GM12875 (cell line): ENCODE results near the gene SWI5.
A peak's percentile ranks its signal among the peaks of the same experiment; 100 is the strongest.

Source experiments
- H3K4me3 ChIP-seq: one replicate; pipeline ENCODE4 v1.5.1; 2011; ENCODE audit warnings: low read depth, low read length, control low read depth
- TF ChIP-seq, protein P1 (sequence below): IDR thresholded peaks from 2 replicates; pipeline ENCODE4 v1.5.1; 2011; ENCODE audit warnings: low read depth, mild to moderate bottlenecking, control low read depth, inconsistent platforms, low read length, moderate library complexity, borderline replicate concordance; ENCODE audit not compliant: insufficient read depth

Gene SWI5

GRCh38 chr9:128310461-128310860, 34.4 kb downstream of the SWI5 start:
- TF ChIP-seq, protein P1, sequence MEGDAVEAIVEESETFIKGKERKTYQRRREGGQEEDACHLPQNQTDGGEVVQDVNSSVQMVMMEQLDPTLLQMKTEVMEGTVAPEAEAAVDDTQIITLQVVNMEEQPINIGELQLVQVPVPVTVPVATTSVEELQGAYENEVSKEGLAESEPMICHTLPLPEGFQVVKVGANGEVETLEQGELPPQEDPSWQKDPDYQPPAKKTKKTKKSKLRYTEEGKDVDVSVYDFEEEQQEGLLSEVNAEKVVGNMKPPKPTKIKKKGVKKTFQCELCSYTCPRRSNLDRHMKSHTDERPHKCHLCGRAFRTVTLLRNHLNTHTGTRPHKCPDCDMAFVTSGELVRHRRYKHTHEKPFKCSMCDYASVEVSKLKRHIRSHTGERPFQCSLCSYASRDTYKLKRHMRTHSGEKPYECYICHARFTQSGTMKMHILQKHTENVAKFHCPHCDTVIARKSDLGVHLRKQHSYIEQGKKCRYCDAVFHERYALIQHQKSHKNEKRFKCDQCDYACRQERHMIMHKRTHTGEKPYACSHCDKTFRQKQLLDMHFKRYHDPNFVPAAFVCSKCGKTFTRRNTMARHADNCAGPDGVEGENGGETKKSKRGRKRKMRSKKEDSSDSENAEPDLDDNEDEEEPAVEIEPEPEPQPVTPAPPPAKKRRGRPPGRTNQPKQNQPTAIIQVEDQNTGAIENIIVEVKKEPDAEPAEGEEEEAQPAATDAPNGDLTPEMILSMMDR = no peak
- no peak overlapping the region for H3K4me3 ChIP-seq

GRCh38 chr9:128314697-128315096, 38.6 kb downstream of the SWI5 start:
- H3K4me3 ChIP-seq = no peak overlapping the region
- TF ChIP-seq, protein P1 = no peak

DNA sequence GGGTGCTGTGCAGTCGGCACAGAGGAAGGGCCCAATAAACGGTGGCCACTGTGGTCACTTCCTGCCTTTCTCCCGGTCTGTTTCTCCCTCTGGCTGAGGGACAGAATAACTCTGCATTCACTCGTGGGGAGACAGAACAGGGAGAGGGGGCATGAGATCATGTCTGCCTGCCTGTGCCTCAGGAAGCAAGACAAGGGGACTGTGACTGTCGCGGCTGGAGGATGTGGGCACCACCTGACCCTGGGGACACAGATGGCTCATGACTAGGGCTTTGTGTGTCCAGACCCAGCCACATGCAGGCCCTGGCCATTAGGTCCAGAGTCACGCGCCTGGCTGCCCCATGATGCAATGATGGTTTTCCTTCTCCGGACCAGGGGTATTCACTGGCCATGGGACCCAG, 40.3 kb downstream of the SWI5 start:
- TF ChIP-seq, protein P1 = no peak
- no peak overlapping the region for H3K4me3 ChIP-seq

- H3K4me3 ChIP-seq = no peak overlapping the region
- TF ChIP-seq, protein P1 = no peak
These were observed 41.6 kb downstream of the SWI5 start for GRCh38 chr9:128317629-128318028.

GRCh38 chr9:128321343-128321742, 45.3 kb downstream of the SWI5 start:
- TF ChIP-seq, protein P1 = no peak
- H3K4me3 ChIP-seq = peak overlapping the region; percentile 83

GRCh38 chr9:128321879-128322403, 45.9 kb downstream of the SWI5 start:
- TF ChIP-seq, protein P1 = no peak

GRCh38 chr9:128322404-128323211, 46.5 kb downstream of the SWI5 start, which contains the start of the genes COQ4 and TRUB2:
Gene COQ4, plus strand, starts transcription at chr9:128322839. Its CDS starts 20 bp downstream, at chr9:128322859.
Gene TRUB2, minus strand, starts transcription at chr9:128322447. Its CDS starts 39 bp downstream, at chr9:128322408.
- TF ChIP-seq, protein P1 = no peak
- peak within 1 kb of the TSS; percentile 83 for H3K4me3 ChIP-seq

More at GRCh38 chr9:128321879-128322403, 45.9 kb downstream of the SWI5 start:
- H3K4me3 ChIP-seq = peak overlapping the region; percentile 83
